ENCODE measurements around the gene MOGAT2.
"Not testable (repeated sequence)": the region's sequence is repeated elsewhere in the genome, so short reads cannot be mapped to it uniquely, and the experiment has no call there.

DNA sequence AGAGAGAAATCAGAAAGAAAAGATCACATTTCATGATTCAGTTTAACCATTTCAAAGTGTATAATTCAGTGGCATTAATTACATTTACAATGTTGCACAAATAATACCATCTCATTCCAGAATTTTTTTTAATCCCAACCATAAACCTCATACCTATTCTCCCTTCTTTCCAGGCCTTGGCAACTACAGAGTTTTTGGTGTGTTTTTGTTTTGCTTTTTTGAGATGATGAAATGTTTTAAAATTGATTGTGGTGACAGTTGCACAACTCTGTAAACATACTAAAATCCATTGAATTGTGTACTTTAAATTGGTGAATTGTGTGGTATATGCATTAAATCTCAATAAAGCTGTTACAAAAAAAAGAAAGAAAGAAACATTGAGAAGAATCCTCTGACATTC is 37.3 kb downstream of the MOGAT2 start:
- TF ChIP-seq, protein P1, sequence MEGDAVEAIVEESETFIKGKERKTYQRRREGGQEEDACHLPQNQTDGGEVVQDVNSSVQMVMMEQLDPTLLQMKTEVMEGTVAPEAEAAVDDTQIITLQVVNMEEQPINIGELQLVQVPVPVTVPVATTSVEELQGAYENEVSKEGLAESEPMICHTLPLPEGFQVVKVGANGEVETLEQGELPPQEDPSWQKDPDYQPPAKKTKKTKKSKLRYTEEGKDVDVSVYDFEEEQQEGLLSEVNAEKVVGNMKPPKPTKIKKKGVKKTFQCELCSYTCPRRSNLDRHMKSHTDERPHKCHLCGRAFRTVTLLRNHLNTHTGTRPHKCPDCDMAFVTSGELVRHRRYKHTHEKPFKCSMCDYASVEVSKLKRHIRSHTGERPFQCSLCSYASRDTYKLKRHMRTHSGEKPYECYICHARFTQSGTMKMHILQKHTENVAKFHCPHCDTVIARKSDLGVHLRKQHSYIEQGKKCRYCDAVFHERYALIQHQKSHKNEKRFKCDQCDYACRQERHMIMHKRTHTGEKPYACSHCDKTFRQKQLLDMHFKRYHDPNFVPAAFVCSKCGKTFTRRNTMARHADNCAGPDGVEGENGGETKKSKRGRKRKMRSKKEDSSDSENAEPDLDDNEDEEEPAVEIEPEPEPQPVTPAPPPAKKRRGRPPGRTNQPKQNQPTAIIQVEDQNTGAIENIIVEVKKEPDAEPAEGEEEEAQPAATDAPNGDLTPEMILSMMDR (conservative IDR thresholded peaks at IDR 0.05): not testable (repeated sequence)
- not testable (repeated sequence) for TF ChIP-seq ZFX (IDR thresholded peaks at IDR 0.05)

Measured in C4-2B (cell line).